Breast epithelium (tissue), 4 donors: ENCODE measurements around the gene MCM6. TPM values are rescaled to one million over a fixed set of nuclear protein-coding genes. Genes with fewer than 3 reads are reported as not detected.
"Not testable (repeated sequence)": the region's sequence is repeated elsewhere in the genome, so short reads cannot be mapped to it uniquely, and the experiment has no call there.

Experiments used
- DNase-seq, 2 donors: peaks; one replicate each; pipeline ENCODE4 v3.0.0-alpha.2; 2019; ENCODE audit warnings: low spot score in 2 of 2
- H3K27ac ChIP-seq, 2 donors: fragments of 200-600 bp; sonication (generic) in 1 of 2; one replicate each; pipeline ENCODE4 v1.5.1; 2016 to 2019; ENCODE audit warnings: mild to moderate bottlenecking in 1 of 2
- H3K27me3 ChIP-seq, 2 donors: fragments of 200-600 bp; sonication (generic) in 1 of 2; one replicate each; pipeline versions ENCODE4 v1.5.1 to v1.6.0; 2017 to 2019; ENCODE audit warnings: control low read depth in 1 of 2, mild to moderate bottlenecking in 1 of 2
- H3K36me3 ChIP-seq: fragments of 200-600 bp; one replicate; pipeline ENCODE4 v1.5.1; 2019
- H3K4me1 ChIP-seq, 2 donors: fragments of 200-600 bp; sonication (generic); one replicate each; pipeline ENCODE4 v1.5.1; 2016 to 2019; ENCODE audit warnings: control low read depth in 1 of 2
- H3K4me3 ChIP-seq, 3 donors: fragments of 200-600 bp; sonication (generic); 1 replicate in 2 of 3; 2 replicates in 1 of 3; pipeline ENCODE4 v1.5.1; 2016 to 2019; ENCODE audit warnings: mild to moderate bottlenecking in 3 of 3, moderate library complexity in 2 of 3
- H3K9me3 ChIP-seq, 2 donors: fragments of 200-600 bp; sonication (generic) in 1 of 2; one replicate each; pipeline ENCODE4 v1.5.1; 2016 to 2019; ENCODE audit warnings: control low read depth in 1 of 2
- POLR2A ChIP-seq: fragments of 450-650 bp; IDR thresholded peaks from one replicate; pipeline ENCODE4 v1.6.1; 2016; ENCODE audit warnings: antibody characterized with exemption, mild to moderate bottlenecking, moderate library complexity
- POLR2AphosphoS5 ChIP-seq, 3 donors: sonication (generic); formaldehyde crosslinking; IDR thresholded peaks; one replicate each; pipeline ENCODE4 v1.6.1; 2017; ENCODE audit warnings: antibody characterized with exemption in 3 of 3
- intact Hi-C: fragments of 100-400 bp; cut with DNase I; formaldehyde crosslinking; loops from one replicate; pipeline ENCODE4 v1.15.1; 2023; ENCODE audit warnings: low total_unique reads
- total RNA-seq, 3 donors: library from RNA; depleted of rRNA; stranded (reverse); fragments of >200 nt; gene quantifications; one replicate each; pipeline ENCODE4 v1.1.0, GENCODE V29; 2016
- TF ChIP-seq, protein P1 (sequence below), 3 donors: fragments of 450-650 bp; IDR thresholded peaks; one replicate each; pipeline ENCODE4 v1.5.1; 2016 to 2017; ENCODE audit warnings: antibody characterized with exemption in 3 of 3, mild to moderate bottlenecking in 3 of 3, moderate library complexity in 3 of 3

The MCM6 gene
- total RNA-seq, 3 donors from 2014 or later, result 10.9 to 11.8 (median 11.3) TPM

GRCh38 chr2:135885709-135886108 lies 9.5 kb upstream of the MCM6 start:
- no peak overlapping the region for H3K27ac ChIP-seq
- no peak for DNase-seq
- no peaks in the 10 kb centered on the region for H3K27me3 ChIP-seq
- TF ChIP-seq POLR2AphosphoS5 (IDR thresholded peaks at IDR 0.05) (no peak), POLR2A (no peak)
- TF ChIP-seq, protein P1, sequence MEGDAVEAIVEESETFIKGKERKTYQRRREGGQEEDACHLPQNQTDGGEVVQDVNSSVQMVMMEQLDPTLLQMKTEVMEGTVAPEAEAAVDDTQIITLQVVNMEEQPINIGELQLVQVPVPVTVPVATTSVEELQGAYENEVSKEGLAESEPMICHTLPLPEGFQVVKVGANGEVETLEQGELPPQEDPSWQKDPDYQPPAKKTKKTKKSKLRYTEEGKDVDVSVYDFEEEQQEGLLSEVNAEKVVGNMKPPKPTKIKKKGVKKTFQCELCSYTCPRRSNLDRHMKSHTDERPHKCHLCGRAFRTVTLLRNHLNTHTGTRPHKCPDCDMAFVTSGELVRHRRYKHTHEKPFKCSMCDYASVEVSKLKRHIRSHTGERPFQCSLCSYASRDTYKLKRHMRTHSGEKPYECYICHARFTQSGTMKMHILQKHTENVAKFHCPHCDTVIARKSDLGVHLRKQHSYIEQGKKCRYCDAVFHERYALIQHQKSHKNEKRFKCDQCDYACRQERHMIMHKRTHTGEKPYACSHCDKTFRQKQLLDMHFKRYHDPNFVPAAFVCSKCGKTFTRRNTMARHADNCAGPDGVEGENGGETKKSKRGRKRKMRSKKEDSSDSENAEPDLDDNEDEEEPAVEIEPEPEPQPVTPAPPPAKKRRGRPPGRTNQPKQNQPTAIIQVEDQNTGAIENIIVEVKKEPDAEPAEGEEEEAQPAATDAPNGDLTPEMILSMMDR (IDR thresholded peaks at IDR 0.05), result no peak
- H3K9me3 ChIP-seq, result no peaks in the 10 kb centered on the region
- H3K4me1 ChIP-seq, result no peaks in the 10 kb centered on the region
- intact Hi-C loops, result no loop called here
- H3K4me3 ChIP-seq, result no peak overlapping the region
- no peaks in the 10 kb centered on the region for H3K36me3 ChIP-seq

DNA sequence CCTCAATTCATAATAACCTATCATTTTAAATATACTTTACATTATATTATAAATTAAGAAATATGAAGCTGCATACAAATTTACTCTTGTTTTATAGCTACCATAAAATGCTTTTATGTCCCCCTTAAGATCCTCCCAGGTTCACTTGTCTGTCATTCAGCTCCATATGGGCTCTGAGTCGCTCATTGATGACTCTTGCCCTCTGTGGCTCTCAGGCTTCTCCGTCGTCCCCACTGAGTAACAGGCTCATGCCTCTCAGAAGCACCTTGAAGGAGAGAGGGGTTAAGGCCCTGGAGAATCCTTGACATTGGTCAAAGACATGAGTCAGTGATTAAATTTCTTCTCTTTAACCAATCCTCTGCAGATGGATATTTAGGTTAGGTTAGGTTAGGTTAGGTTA lies 6.2 kb upstream of the MCM6 start:
- H3K4me3 ChIP-seq, result no peak overlapping the region
- intact Hi-C loops, result no loop called here
- TF ChIP-seq POLR2AphosphoS5 (IDR thresholded peaks at IDR 0.05) (no peak), POLR2A (no peak)
- TF ChIP-seq, protein P1 (IDR thresholded peaks at IDR 0.05), result no peak
- no peaks in the 10 kb centered on the region for H3K27me3 ChIP-seq
- no peak for DNase-seq
- H3K36me3 ChIP-seq, result no peaks in the 10 kb centered on the region
- H3K9me3 ChIP-seq, result no peaks in the 10 kb centered on the region
- H3K27ac ChIP-seq, result no peak overlapping the region
- H3K4me1 ChIP-seq, result no peaks in the 10 kb centered on the region

DNA sequence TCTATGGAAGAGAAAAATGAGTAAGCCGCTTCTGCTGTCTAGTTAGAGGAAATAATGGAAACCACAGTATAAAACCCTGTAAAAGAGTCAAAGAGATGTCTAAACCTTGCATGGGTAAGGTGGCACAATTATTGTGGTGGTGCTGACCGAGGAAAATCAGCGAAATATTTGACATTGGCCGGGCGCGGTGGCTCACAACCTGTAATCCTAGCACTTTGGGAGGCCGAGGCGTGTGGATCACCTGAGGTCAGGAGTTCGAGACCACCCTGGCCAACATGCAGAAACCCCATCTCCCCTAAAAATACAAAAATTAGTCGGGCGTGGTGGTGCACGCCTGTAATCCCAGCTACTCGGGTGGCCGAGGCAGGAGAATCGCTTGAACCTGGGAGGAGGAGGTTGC lies 527 bp upstream of the MCM6 start:
- H3K4me1 ChIP-seq, DNase-seq, H3K9me3 ChIP-seq, H3K36me3 ChIP-seq, H3K27me3 ChIP-seq, intact Hi-C loops: not testable (repeated sequence)
- Histone ChIP-seq H3K4me3 (peak overlapping the region; percentile 67 to 85 (median 82)), H3K27ac (peak overlapping the region; percentile 88)

GRCh38 chr2:135875491-135876065 lies 665 bp downstream of the MCM6 start:
- intact Hi-C loops, result no loop called here
- Histone ChIP-seq H3K4me1 (peaks cover 0 to 6% of the 10 kb centered on the region in 2 donors), H3K27me3 (no peaks in the 10 kb centered on the region), H3K4me3 (peak overlapping the region; percentile 67 to 85 (median 82)), H3K9me3 (no peaks in the 10 kb centered on the region), H3K27ac (peak overlapping the region; percentile 88), H3K36me3 (no peaks in the 10 kb centered on the region)
- DNase-seq, result peak; percentile 21 to 58
- TF ChIP-seq, protein P1 (IDR thresholded peaks at IDR 0.05), result no peak
- no peak for TF ChIP-seq POLR2AphosphoS5 (IDR thresholded peaks at IDR 0.05)
- no peak for TF ChIP-seq POLR2A

- TF ChIP-seq POLR2A (no peak), POLR2AphosphoS5 (IDR thresholded peaks at IDR 0.05) (no peak)
- TF ChIP-seq, protein P1 (IDR thresholded peaks at IDR 0.05), result no peak
- intact Hi-C loops, result no loop called here
- Histone ChIP-seq H3K27me3 (no peaks in the 10 kb centered on the region), H3K4me3 (peak overlapping the region in 2 of 3 donors; percentile 82 to 85), H3K27ac (no peak overlapping the region), H3K4me1 (peaks cover 0 to 6% of the 10 kb centered on the region in 2 donors), H3K9me3 (no peaks in the 10 kb centered on the region), H3K36me3 (no peaks in the 10 kb centered on the region)
- no peak for DNase-seq
Observed at GRCh38 chr2:135874777-135875365, 1.4 kb downstream of the MCM6 start.
